ENCODE data around the gene ABHD2.

GRCh38 chr15:89115547-89115946 lies 27.3 kb downstream of the ABHD2 start:
- TF ChIP-seq CTCF (IDR thresholded peaks at IDR 0.05; ENCODE audit: borderline replicate concordance, extremely low read depth, low read length, poor library complexity, severe bottlenecking) = no peak
- no peak for TF ChIP-seq EZH2 (IDR thresholded peaks at IDR 0.05; ENCODE audit: borderline replicate concordance, low read depth, low read length, severe bottlenecking)

Measured in DND-41 (cell line).